ENCODE measurements around the gene C17orf114.

The C17orf114 gene

GRCh38 chr17:4845118-4845517, 43.0 kb upstream of the C17orf114 start:
- no peak for DNase-seq (ENCODE audit: low read depth, low spot score)
- no peaks in the 10 kb centered on the region for H3K36me3 Mint-ChIP-seq (ENCODE audit: low read depth)
- H3K27me3 Mint-ChIP-seq (ENCODE audit: low read depth): no peaks in the 10 kb centered on the region
- H3K27ac Mint-ChIP-seq (ENCODE audit: unreplicated experiment): no peak overlapping the region
- H3K4me3 Mint-ChIP-seq: no peak overlapping the region
- TF ChIP-seq CTCF (conservative IDR thresholded peaks at IDR 0.05): no peak
- peaks cover 9% of the 10 kb centered on the region for H3K4me1 Mint-ChIP-seq
- no peaks in the 10 kb centered on the region for H3K9me3 Mint-ChIP-seq

GRCh38 chr17:4843321-4844000, 41.3 kb upstream of the C17orf114 start:
- H3K27ac Mint-ChIP-seq (ENCODE audit: unreplicated experiment): no peak overlapping the region
- no peaks in the 10 kb centered on the region for H3K9me3 Mint-ChIP-seq
- no peaks in the 10 kb centered on the region for H3K36me3 Mint-ChIP-seq (ENCODE audit: low read depth)
- no peaks in the 10 kb centered on the region for H3K27me3 Mint-ChIP-seq (ENCODE audit: low read depth)
- DNase-seq (ENCODE audit: low read depth, low spot score): no peak
- TF ChIP-seq CTCF (conservative IDR thresholded peaks at IDR 0.05): no peak
- no peak overlapping the region for H3K4me3 Mint-ChIP-seq
- H3K4me1 Mint-ChIP-seq: no peaks in the 10 kb centered on the region

GRCh38 chr17:4842376-4842775, 40.2 kb upstream of the C17orf114 start:
- Mint-ChIP-seq H3K4me1 (peaks cover 6% of the 10 kb centered on the region), H3K27me3 (ENCODE audit: low read depth) (no peaks in the 10 kb centered on the region), H3K27ac (ENCODE audit: unreplicated experiment) (no peak overlapping the region), H3K36me3 (ENCODE audit: low read depth) (no peaks in the 10 kb centered on the region), H3K9me3 (no peaks in the 10 kb centered on the region), H3K4me3 (no peak overlapping the region)
- no peak for DNase-seq (ENCODE audit: low read depth, low spot score)
- TF ChIP-seq CTCF (conservative IDR thresholded peaks at IDR 0.05): no peak

GRCh38 chr17:4840893-4841242, 38.7 kb upstream of the C17orf114 start:
- H3K27ac Mint-ChIP-seq (ENCODE audit: unreplicated experiment): no peak overlapping the region
- H3K36me3 Mint-ChIP-seq (ENCODE audit: low read depth): no peaks in the 10 kb centered on the region
- H3K4me1 Mint-ChIP-seq: peaks cover 14% of the 10 kb centered on the region
- TF ChIP-seq CTCF (conservative IDR thresholded peaks at IDR 0.05): no peak
- no peaks in the 10 kb centered on the region for H3K27me3 Mint-ChIP-seq (ENCODE audit: low read depth)
- H3K9me3 Mint-ChIP-seq: no peaks in the 10 kb centered on the region
- no peak overlapping the region for H3K4me3 Mint-ChIP-seq
- DNase-seq (ENCODE audit: low read depth, low spot score): no peak

- Mint-ChIP-seq H3K27me3 (ENCODE audit: low read depth) (no peaks in the 10 kb centered on the region), H3K9me3 (no peaks in the 10 kb centered on the region), H3K4me1 (peaks cover 17% of the 10 kb centered on the region), H3K27ac (ENCODE audit: unreplicated experiment) (no peak overlapping the region), H3K36me3 (ENCODE audit: low read depth) (no peaks in the 10 kb centered on the region), H3K4me3 (no peak overlapping the region)
- no peak for DNase-seq (ENCODE audit: low read depth, low spot score)
- TF ChIP-seq CTCF (conservative IDR thresholded peaks at IDR 0.05): no peak
Measured at GRCh38 chr17:4839965-4840892, 38.1 kb upstream of the C17orf114 start.
